ENCODE measurements around the gene KEAP1. TPM values are rescaled to one million over a fixed set of nuclear protein-coding genes. Genes with fewer than 3 reads are reported as not detected.
"Not testable (repeated sequence)": the region's sequence is repeated elsewhere in the genome, so short reads cannot be mapped to it uniquely, and the experiment has no call there.

Gene KEAP1
- polyA plus RNA-seq (2013), result 29.2 and 29.6 TPM in 2 replicates

GRCh38 chr19:10503002-10503789 lies at the start of gene KEAP1:
TSS of gene KEAP1 (minus strand) at chr19:10503356. CDS start at chr19:10500033, 3,323 bp downstream.
- peak within 1 kb of the TSS; percentile 90 for H3K14ac ChIP-seq (ENCODE audit: low read length)
- peak within 1 kb of the TSS; percentile 92 for H3K4me2 ChIP-seq (ENCODE audit: low read length)
- H3K4me1 ChIP-seq (ENCODE audit: control insufficient read depth in 1 of 2, insufficient read depth in 2 of 2, low read length in 2 of 2), result peaks cover 8 to 10% of the 10 kb centered on the region in 2 experiments
- H3K36me3 ChIP-seq (ENCODE audit: control insufficient read depth in 1 of 2, insufficient read depth in 2 of 2, low read length in 2 of 2), result peaks cover 13 to 14% of the 10 kb centered on the region in 2 experiments
- H2AK5ac ChIP-seq (ENCODE audit: low read length), result peak within 1 kb of the TSS; percentile 17
- peak within 1 kb of the TSS; percentile 97 for H3K18ac ChIP-seq (ENCODE audit: low read length)
- H4K12ac ChIP-seq (ENCODE audit: low read depth, low read length), result peak within 1 kb of the TSS; percentile 97
- H2AFZ ChIP-seq (ENCODE audit: insufficient read depth, low read length, poor library complexity), result peak within 1 kb of the TSS; percentile 63
- H2BK120ac ChIP-seq (ENCODE audit: insufficient read depth, low read length, poor library complexity), result peak within 1 kb of the TSS; percentile 96
- no peaks in the 10 kb centered on the region for H3K27me3 ChIP-seq (ENCODE audit: insufficient read depth, low read length)
- H3K9ac ChIP-seq (ENCODE audit: low read length), result peak within 1 kb of the TSS; percentile 98
- peaks cover 17% of the 10 kb centered on the region for H3K79me1 ChIP-seq (ENCODE audit: low read length)
- H4K91ac ChIP-seq (ENCODE audit: low read depth, low read length), result peak within 1 kb of the TSS; percentile 98
- peak within 1 kb of the TSS; percentile 69 for H3K27ac ChIP-seq (ENCODE audit: low read depth, low read length)
- peak within 1 kb of the TSS; percentile 53 for H2BK5ac ChIP-seq (ENCODE audit: low read depth, low read length, poor library complexity)
- H3K9me3 ChIP-seq (ENCODE audit: insufficient read depth, low read depth, low read length), result peaks cover 3% of the 10 kb centered on the region
- no CpG with 5 or more reads among the region's 73 CpGs for WGBS (ENCODE audit: extremely low coverage, insufficient coverage, insufficient read length)
- H3K4me3 ChIP-seq (ENCODE audit: low read depth, low read length), result peak within 1 kb of the TSS; percentile 89
- no peak within 1 kb of the TSS for H3K23ac ChIP-seq (ENCODE audit: low read length)
- peak within 1 kb of the TSS; percentile 95 for H4K8ac ChIP-seq (ENCODE audit: low read depth, low read length)
- DNase-seq, result peak; percentile 52 to 60
- H3K4ac ChIP-seq (ENCODE audit: low read depth, low read length), result peak within 1 kb of the TSS; percentile 77
- H3K79me2 ChIP-seq (ENCODE audit: control insufficient read depth, insufficient read depth, low read length, poor library complexity), result peaks cover 17% of the 10 kb centered on the region
- H2BK12ac ChIP-seq (ENCODE audit: low read length), result peak within 1 kb of the TSS; percentile 9

DNA sequence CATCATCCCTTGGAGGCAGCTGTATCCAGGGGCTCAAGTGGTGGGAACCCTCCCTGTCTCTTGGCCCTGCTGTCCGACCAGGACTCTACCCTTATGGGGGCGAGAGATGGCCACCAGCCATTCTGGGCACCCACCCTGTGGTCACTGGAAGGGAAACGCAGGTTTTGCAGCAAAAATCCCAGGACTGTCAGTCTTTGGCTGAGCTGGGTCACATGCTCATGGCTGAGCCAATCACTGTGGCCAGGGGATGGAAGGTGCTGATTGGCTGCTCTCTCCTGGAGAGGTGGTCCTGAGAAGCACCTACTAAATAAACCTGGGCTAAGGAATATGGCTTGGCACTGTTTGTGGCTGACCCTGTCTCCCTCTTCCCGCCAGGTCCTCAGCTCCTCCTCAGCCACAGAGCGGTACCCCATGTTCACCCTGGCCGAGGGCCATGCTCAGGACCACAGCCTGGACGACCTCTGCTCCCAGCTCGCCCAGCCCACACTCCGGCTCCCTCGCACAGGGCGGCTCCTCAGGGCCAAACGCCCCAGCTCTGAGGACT lies 49.4 kb upstream of the KEAP1 start:
- no peak overlapping the region for H4K91ac ChIP-seq (ENCODE audit: low read depth, low read length)
- no peak overlapping the region for H4K8ac ChIP-seq (ENCODE audit: low read depth, low read length)
- H3K4me1 ChIP-seq (ENCODE audit: control insufficient read depth in 1 of 2, insufficient read depth in 2 of 2, low read length in 2 of 2), result no peaks in the 10 kb centered on the region
- no peak for DNase-seq
- H3K79me2 ChIP-seq (ENCODE audit: control insufficient read depth, insufficient read depth, low read length, poor library complexity), result no peaks in the 10 kb centered on the region
- H3K27me3 ChIP-seq (ENCODE audit: insufficient read depth, low read length), result no peaks in the 10 kb centered on the region
- H2AFZ ChIP-seq (ENCODE audit: insufficient read depth, low read length, poor library complexity), result no peak overlapping the region
- no peak overlapping the region for H3K14ac ChIP-seq (ENCODE audit: low read length)
- no peak overlapping the region for H3K4me2 ChIP-seq (ENCODE audit: low read length)
- no peak overlapping the region for H3K4ac ChIP-seq (ENCODE audit: low read depth, low read length)
- H3K36me3 ChIP-seq (ENCODE audit: control insufficient read depth in 1 of 2, insufficient read depth in 2 of 2, low read length in 2 of 2), result peaks cover 48 to 61% of the 10 kb centered on the region in 2 experiments
- H3K9ac ChIP-seq (ENCODE audit: low read length), result no peak overlapping the region
- H3K27ac ChIP-seq (ENCODE audit: low read depth, low read length), result no peak overlapping the region
- no peak overlapping the region for H2AK5ac ChIP-seq (ENCODE audit: low read length)
- H2BK5ac ChIP-seq (ENCODE audit: low read depth, low read length, poor library complexity), result no peak overlapping the region
- no peak overlapping the region for H3K23ac ChIP-seq (ENCODE audit: low read length)
- H3K4me3 ChIP-seq (ENCODE audit: low read depth, low read length), result no peak overlapping the region
- H2BK12ac ChIP-seq (ENCODE audit: low read length), result no peak overlapping the region
- H3K79me1 ChIP-seq (ENCODE audit: low read length), result no peaks in the 10 kb centered on the region
- H3K18ac ChIP-seq (ENCODE audit: low read length), result no peak overlapping the region
- no CpG with 5 or more reads among the region's 12 CpGs for WGBS (ENCODE audit: extremely low coverage, insufficient coverage, insufficient read length)
- peaks cover 5% of the 10 kb centered on the region for H3K9me3 ChIP-seq (ENCODE audit: insufficient read depth, low read depth, low read length)
- H2BK120ac ChIP-seq (ENCODE audit: insufficient read depth, low read length, poor library complexity), result no peak overlapping the region
- no peak overlapping the region for H4K12ac ChIP-seq (ENCODE audit: low read depth, low read length)

DNA sequence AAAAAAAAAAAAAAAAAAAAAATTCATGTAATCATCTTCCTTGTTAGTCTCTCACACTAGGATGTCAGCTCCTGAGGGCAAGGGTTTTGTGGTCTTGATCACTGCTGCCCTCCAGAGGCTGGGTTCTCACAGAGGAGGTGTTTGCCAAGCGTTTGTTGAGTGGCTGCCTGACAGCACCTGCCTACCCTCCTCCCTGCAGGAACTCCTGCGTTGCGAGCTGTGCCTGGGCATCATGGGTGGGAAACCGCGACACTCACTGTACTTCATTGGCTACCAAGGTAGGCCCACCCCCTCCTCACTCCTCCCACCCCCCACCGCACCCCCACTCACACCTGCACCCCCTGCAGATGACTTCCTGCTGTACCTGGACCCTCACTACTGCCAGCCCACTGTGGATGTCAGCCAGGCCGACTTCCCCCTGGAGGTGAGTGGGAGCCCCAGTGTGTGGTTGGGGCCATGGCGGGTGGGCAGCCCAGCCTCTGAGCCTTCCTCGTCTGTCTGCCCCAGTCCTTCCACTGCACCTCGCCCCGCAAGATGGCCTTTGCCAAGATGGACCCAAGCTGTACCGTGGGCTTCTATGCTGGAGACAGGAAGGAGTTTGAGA lies 48.6 kb upstream of the KEAP1 start:
- Histone ChIP-seq H3K36me3 (ENCODE audit: control insufficient read depth in 1 of 2, insufficient read depth in 2 of 2, low read length in 2 of 2) (peaks cover 49 to 63% of the 10 kb centered on the region in 2 experiments), H3K4ac (ENCODE audit: low read depth, low read length) (no peak overlapping the region)
- no CpG with 5 or more reads among the region's 12 CpGs for WGBS (ENCODE audit: extremely low coverage, insufficient coverage, insufficient read length)

DNA sequence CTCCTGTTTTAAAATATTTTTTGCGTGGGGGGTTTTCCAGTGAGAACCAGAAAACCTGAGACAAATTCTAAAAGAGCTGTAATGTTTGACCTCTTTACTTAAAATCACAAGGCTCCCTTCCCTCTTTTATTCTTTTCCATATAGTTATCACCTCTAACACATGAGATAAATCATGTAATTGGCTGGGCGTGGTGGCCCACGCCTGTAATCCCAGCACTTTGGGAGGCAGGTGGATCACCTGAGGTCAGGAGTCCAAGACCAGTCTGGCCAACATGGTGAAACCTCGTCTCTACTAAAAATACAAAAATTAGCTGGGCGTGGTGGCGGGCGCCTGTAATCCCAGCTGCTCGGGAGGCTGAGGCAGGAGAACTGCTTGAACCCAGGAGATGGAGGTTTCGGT lies 47.9 kb upstream of the KEAP1 start:
- H2BK5ac ChIP-seq (ENCODE audit: low read depth, low read length, poor library complexity); H2BK12ac ChIP-seq (ENCODE audit: low read length); H2AK5ac ChIP-seq (ENCODE audit: low read length); H2AFZ ChIP-seq (ENCODE audit: insufficient read depth, low read length, poor library complexity); H3K18ac ChIP-seq (ENCODE audit: low read length); H3K23ac ChIP-seq (ENCODE audit: low read length); H3K9me3 ChIP-seq (ENCODE audit: insufficient read depth, low read depth, low read length); H4K12ac ChIP-seq (ENCODE audit: low read depth, low read length); H3K14ac ChIP-seq (ENCODE audit: low read length); H3K79me2 ChIP-seq (ENCODE audit: control insufficient read depth, insufficient read depth, low read length, poor library complexity); H2BK120ac ChIP-seq (ENCODE audit: insufficient read depth, low read length, poor library complexity); H3K79me1 ChIP-seq (ENCODE audit: low read length); H4K91ac ChIP-seq (ENCODE audit: low read depth, low read length); H3K4me3 ChIP-seq (ENCODE audit: low read depth, low read length); H3K27me3 ChIP-seq (ENCODE audit: insufficient read depth, low read length); H3K4me1 ChIP-seq (ENCODE audit: control insufficient read depth in 1 of 2, insufficient read depth in 2 of 2, low read length in 2 of 2); H3K4ac ChIP-seq (ENCODE audit: low read depth, low read length); DNase-seq; H4K8ac ChIP-seq (ENCODE audit: low read depth, low read length); H3K9ac ChIP-seq (ENCODE audit: low read length); H3K27ac ChIP-seq (ENCODE audit: low read depth, low read length); H3K4me2 ChIP-seq (ENCODE audit: low read length): not testable (repeated sequence)
- H3K36me3 ChIP-seq (ENCODE audit: control insufficient read depth in 1 of 2, insufficient read depth in 2 of 2, low read length in 2 of 2), result peaks cover 49 to 63% of the 10 kb centered on the region in 2 experiments
- no CpG with 5 or more reads among the region's 9 CpGs for WGBS (ENCODE audit: extremely low coverage, insufficient coverage, insufficient read length)

More for the DNA sequence above, 48.6 kb upstream of the KEAP1 start:
- H4K12ac ChIP-seq (ENCODE audit: low read depth, low read length), result no peak overlapping the region
- peaks cover 3% of the 10 kb centered on the region for H3K9me3 ChIP-seq (ENCODE audit: insufficient read depth, low read depth, low read length)
- H2BK12ac ChIP-seq (ENCODE audit: low read length), result no peak overlapping the region
- no peak overlapping the region for H3K14ac ChIP-seq (ENCODE audit: low read length)
- DNase-seq, result peak; percentile 84 to 89
- H2AK5ac ChIP-seq (ENCODE audit: low read length), result no peak overlapping the region
- no peaks in the 10 kb centered on the region for H3K4me1 ChIP-seq (ENCODE audit: control insufficient read depth in 1 of 2, insufficient read depth in 2 of 2, low read length in 2 of 2)
- H2AFZ ChIP-seq (ENCODE audit: insufficient read depth, low read length, poor library complexity), result no peak overlapping the region
- H3K4me3 ChIP-seq (ENCODE audit: low read depth, low read length), result no peak overlapping the region
- no peak overlapping the region for H3K9ac ChIP-seq (ENCODE audit: low read length)
- H3K4me2 ChIP-seq (ENCODE audit: low read length), result no peak overlapping the region
- no peak overlapping the region for H3K27ac ChIP-seq (ENCODE audit: low read depth, low read length)
- no peaks in the 10 kb centered on the region for H3K79me1 ChIP-seq (ENCODE audit: low read length)
- no peak overlapping the region for H3K23ac ChIP-seq (ENCODE audit: low read length)
- H3K79me2 ChIP-seq (ENCODE audit: control insufficient read depth, insufficient read depth, low read length, poor library complexity), result no peaks in the 10 kb centered on the region
- no peak overlapping the region for H2BK5ac ChIP-seq (ENCODE audit: low read depth, low read length, poor library complexity)
- H3K27me3 ChIP-seq (ENCODE audit: insufficient read depth, low read length), result no peaks in the 10 kb centered on the region
- H4K91ac ChIP-seq (ENCODE audit: low read depth, low read length), result no peak overlapping the region
- H4K8ac ChIP-seq (ENCODE audit: low read depth, low read length), result no peak overlapping the region
- no peak overlapping the region for H2BK120ac ChIP-seq (ENCODE audit: insufficient read depth, low read length, poor library complexity)
- no peak overlapping the region for H3K18ac ChIP-seq (ENCODE audit: low read length)
